SJSA1 (cell line): ENCODE results near the gene DOCK4. TPM values are rescaled to one million over a fixed set of nuclear protein-coding genes. Genes with fewer than 3 reads are reported as not detected.

Source experiments
- DNase-seq, 2 experiments: peaks; one replicate each; pipeline ENCODE4 v3.0.0-alpha.2; 2015 to 2020; ENCODE audit warnings: low spot score in 2 of 2, low read depth in 1 of 2
- H3K27ac ChIP-seq: fragments of 250-450 bp; sonication (Bioruptor Pico); 2 replicates; pipeline ENCODE4 v1.5.1; 2020; ENCODE audit warnings: mild to moderate bottlenecking, moderate library complexity
- H3K27me3 ChIP-seq: fragments of 250-450 bp; sonication (Bioruptor Pico); replicated peaks from 2 replicates; pipeline ENCODE4 v1.5.1; 2020; ENCODE audit warnings: mild to moderate bottlenecking, moderate library complexity
- H3K36me3 ChIP-seq: fragments of 250-450 bp; sonication (Bioruptor Pico); 2 replicates; pipeline ENCODE4 v1.5.1; 2020; ENCODE audit warnings: mild to moderate bottlenecking
- H3K4me1 ChIP-seq: fragments of 250-450 bp; sonication (Bioruptor Pico); replicated peaks from 2 replicates; pipeline ENCODE4 v1.6.1; 2021; ENCODE audit warnings: mild to moderate bottlenecking
- H3K4me3 ChIP-seq: fragments of 250-450 bp; sonication (Bioruptor Pico); 2 replicates; pipeline ENCODE4 v1.5.1; 2020; ENCODE audit warnings: mild to moderate bottlenecking
- H3K9me3 ChIP-seq: fragments of 250-450 bp; sonication (Bioruptor Pico); replicated peaks from 2 replicates; pipeline ENCODE4 v1.5.1; 2020; ENCODE audit warnings: mild to moderate bottlenecking
- total RNA-seq: library from RNA; depleted of rRNA; stranded (reverse); fragments of >200 nt; shearing (Covaris generic); gene quantifications from 2 replicates; pipeline ENCODE4 v1.2.3, GENCODE V29; 2014

DOCK4 gene
- total RNA-seq, 1 experiment from 2014 or later = 1.3 TPM

GRCh38 chr7:111752022-111752582 is 454.1 kb downstream of the DOCK4 start:
- Histone ChIP-seq H3K4me3 (no peak overlapping the region), H3K27me3 (no peaks in the 10 kb centered on the region), H3K4me1 (no peaks in the 10 kb centered on the region), H3K9me3 (no peaks in the 10 kb centered on the region), H3K36me3 (no peaks in the 10 kb centered on the region), H3K27ac (no peak overlapping the region)
- DNase-seq = peak; percentile 22 to 56

GRCh38 chr7:111750878-111751277 is 455.3 kb downstream of the DOCK4 start:
- no peak for DNase-seq
- H3K4me3 ChIP-seq = no peak overlapping the region
- H3K36me3 ChIP-seq = no peaks in the 10 kb centered on the region
- H3K4me1 ChIP-seq = no peaks in the 10 kb centered on the region
- H3K27ac ChIP-seq = no peak overlapping the region
- H3K27me3 ChIP-seq = no peaks in the 10 kb centered on the region
- H3K9me3 ChIP-seq = no peaks in the 10 kb centered on the region

- Histone ChIP-seq H3K36me3 (no peaks in the 10 kb centered on the region), H3K9me3 (no peaks in the 10 kb centered on the region), H3K27me3 (no peaks in the 10 kb centered on the region), H3K4me1 (no peaks in the 10 kb centered on the region), H3K27ac (no peak overlapping the region), H3K4me3 (no peak overlapping the region)
- no peak for DNase-seq
Observed at GRCh38 chr7:111750228-111750627, 456.0 kb downstream of the DOCK4 start.

GRCh38 chr7:111749625-111750024 is 456.6 kb downstream of the DOCK4 start:
- Histone ChIP-seq H3K4me1 (no peaks in the 10 kb centered on the region), H3K4me3 (no peak overlapping the region), H3K27me3 (no peaks in the 10 kb centered on the region), H3K27ac (no peak overlapping the region), H3K9me3 (no peaks in the 10 kb centered on the region), H3K36me3 (no peaks in the 10 kb centered on the region)
- DNase-seq = no peak

- H3K4me1 ChIP-seq = no peaks in the 10 kb centered on the region
- H3K4me3 ChIP-seq = no peak overlapping the region
- no peak overlapping the region for H3K27ac ChIP-seq
- H3K27me3 ChIP-seq = no peaks in the 10 kb centered on the region
- no peaks in the 10 kb centered on the region for H3K9me3 ChIP-seq
- H3K36me3 ChIP-seq = no peaks in the 10 kb centered on the region
- DNase-seq = no peak
Observed at GRCh38 chr7:111747718-111748117, 458.5 kb downstream of the DOCK4 start.

- Histone ChIP-seq H3K9me3 (no peaks in the 10 kb centered on the region), H3K4me3 (no peak overlapping the region), H3K27me3 (no peaks in the 10 kb centered on the region), H3K36me3 (no peaks in the 10 kb centered on the region), H3K27ac (no peak overlapping the region), H3K4me1 (no peaks in the 10 kb centered on the region)
- no peak for DNase-seq
Observed at GRCh38 chr7:111746950-111747349, 459.2 kb downstream of the DOCK4 start.

GRCh38 chr7:111744501-111745155 is 461.6 kb downstream of the DOCK4 start:
- H3K27ac ChIP-seq = no peak overlapping the region
- no peaks in the 10 kb centered on the region for H3K36me3 ChIP-seq
- DNase-seq = no peak

GRCh38 chr7:111743244-111743847 is 462.9 kb downstream of the DOCK4 start:
- no peaks in the 10 kb centered on the region for H3K27me3 ChIP-seq
- H3K27ac ChIP-seq = no peak overlapping the region
- H3K9me3 ChIP-seq = no peaks in the 10 kb centered on the region
- no peaks in the 10 kb centered on the region for H3K4me1 ChIP-seq
- no peak overlapping the region for H3K4me3 ChIP-seq
- DNase-seq = no peak
- H3K36me3 ChIP-seq = no peaks in the 10 kb centered on the region

More at GRCh38 chr7:111744501-111745155, 461.6 kb downstream of the DOCK4 start:
- Histone ChIP-seq H3K27me3 (no peaks in the 10 kb centered on the region), H3K4me1 (no peaks in the 10 kb centered on the region), H3K9me3 (no peaks in the 10 kb centered on the region), H3K4me3 (no peak overlapping the region)

GRCh38 chr7:111741811-111742240 is 464.4 kb downstream of the DOCK4 start:
- H3K4me1 ChIP-seq = no peaks in the 10 kb centered on the region
- H3K27ac ChIP-seq = no peak overlapping the region
- DNase-seq = peak in 1 of 2 experiments; percentile 32
- no peaks in the 10 kb centered on the region for H3K9me3 ChIP-seq
- H3K4me3 ChIP-seq = no peak overlapping the region
- H3K27me3 ChIP-seq = no peaks in the 10 kb centered on the region
- no peaks in the 10 kb centered on the region for H3K36me3 ChIP-seq

- H3K9me3 ChIP-seq = no peaks in the 10 kb centered on the region
- H3K4me3 ChIP-seq = no peak overlapping the region
- H3K4me1 ChIP-seq = no peaks in the 10 kb centered on the region
- H3K27ac ChIP-seq = no peak overlapping the region
- H3K27me3 ChIP-seq = no peaks in the 10 kb centered on the region
- H3K36me3 ChIP-seq = no peaks in the 10 kb centered on the region
- no peak for DNase-seq
Observed at GRCh38 chr7:111740942-111741341, 465.3 kb downstream of the DOCK4 start.

- Histone ChIP-seq H3K9me3 (no peaks in the 10 kb centered on the region), H3K36me3 (no peaks in the 10 kb centered on the region), H3K4me3 (no peak overlapping the region), H3K27ac (no peak overlapping the region), H3K27me3 (no peaks in the 10 kb centered on the region), H3K4me1 (no peaks in the 10 kb centered on the region)
- no peak for DNase-seq
Observed at GRCh38 chr7:111736552-111736874, 469.7 kb downstream of the DOCK4 start.

- 0 out of 2 replicates have a peak, but pooled peaks cover under 1% of the 10 kb centered on the region for H3K27me3 ChIP-seq
- H3K9me3 ChIP-seq = no peaks in the 10 kb centered on the region
- H3K27ac ChIP-seq = no peak overlapping the region
- H3K4me1 ChIP-seq = no peaks in the 10 kb centered on the region
- H3K4me3 ChIP-seq = no peak overlapping the region
- DNase-seq = peak; percentile 52 to 57
- H3K36me3 ChIP-seq = no peaks in the 10 kb centered on the region
Observed at GRCh38 chr7:111735661-111736551, 470.3 kb downstream of the DOCK4 start.

- no peak overlapping the region for H3K27ac ChIP-seq
- H3K36me3 ChIP-seq = no peaks in the 10 kb centered on the region
- DNase-seq = no peak
- H3K27me3 ChIP-seq = 0 out of 2 replicates have a peak, but pooled peaks cover 4% of the 10 kb centered on the region
- no peak overlapping the region for H3K4me3 ChIP-seq
- H3K9me3 ChIP-seq = no peaks in the 10 kb centered on the region
- no peaks in the 10 kb centered on the region for H3K4me1 ChIP-seq
Observed at GRCh38 chr7:111734954-111735660, 471.1 kb downstream of the DOCK4 start.
